GM19452 (cell line): Measurements from ENCODE around the gene AP1B1.
A peak's percentile ranks its signal among the peaks of the same experiment; 100 is the strongest.
"Not testable (repeated sequence)": the region's sequence is repeated elsewhere in the genome, so short reads cannot be mapped to it uniquely, and the experiment has no call there.

ENCODE experiments used
- ATAC-seq: cut with Tn5 transposase; IDR thresholded peaks from one replicate; pipeline ENCODE4 v1.9.1; 2021; ENCODE audit not compliant: unreplicated experiment

AP1B1 gene

DNA sequence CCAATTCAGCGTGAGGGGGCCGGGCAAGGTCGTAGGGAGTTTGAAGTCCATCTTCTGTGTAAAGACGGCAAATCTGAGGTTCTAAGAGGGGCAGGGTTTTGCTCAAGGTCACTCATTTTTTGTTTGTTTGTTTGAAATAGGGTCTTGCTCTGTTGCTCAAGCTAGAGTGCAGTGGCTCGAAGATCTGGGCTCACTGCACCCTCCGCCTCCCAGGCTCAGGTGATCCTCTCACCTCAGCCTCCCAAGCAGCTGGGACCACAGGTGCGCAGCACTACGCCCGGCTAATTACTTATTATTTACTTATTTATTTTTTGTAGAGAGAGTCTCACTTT is 355 bp upstream of the AP1B1 start:
- no peak for ATAC-seq

DNA sequence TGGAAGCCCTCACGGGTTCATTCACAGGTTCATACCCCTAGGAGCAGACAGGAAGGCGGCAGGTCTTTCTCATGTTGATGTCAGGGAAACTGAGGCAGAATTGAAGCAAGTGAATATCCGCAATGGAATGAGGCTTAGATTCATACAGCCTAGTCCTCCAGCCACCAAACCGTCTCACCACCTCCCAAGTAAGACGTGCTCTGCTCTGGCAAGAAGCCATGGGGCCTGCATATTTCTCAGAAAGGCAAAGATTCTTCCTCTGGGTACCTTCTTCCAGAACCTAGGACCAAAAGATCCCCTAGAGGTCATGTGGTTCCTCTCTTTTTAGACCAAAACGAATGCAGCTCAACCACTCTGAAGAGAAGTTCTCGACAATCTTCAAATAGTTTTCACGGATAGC is 1.7 kb downstream of the AP1B1 start:
- ATAC-seq = no peak

DNA sequence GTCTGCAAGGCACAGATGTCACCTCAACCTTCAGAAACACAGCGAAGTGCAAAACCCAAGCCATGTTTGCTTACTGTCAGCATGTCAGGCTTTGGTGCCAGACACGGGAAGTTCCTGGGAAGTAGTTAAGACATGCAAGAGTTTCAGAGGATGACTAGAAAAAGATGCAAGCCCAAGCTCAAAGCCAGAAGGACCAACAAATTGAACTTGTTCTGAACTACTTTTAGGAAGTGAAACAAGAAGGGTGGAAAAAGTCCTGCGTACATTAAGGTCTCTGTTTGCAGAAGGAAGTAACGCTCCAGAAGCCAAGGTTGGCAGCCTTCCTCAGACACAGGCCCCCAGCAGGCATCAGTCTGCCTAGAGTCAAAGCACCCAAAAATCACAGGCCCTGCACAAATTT is 2.6 kb downstream of the AP1B1 start:
- peak; percentile 38 for ATAC-seq

DNA sequence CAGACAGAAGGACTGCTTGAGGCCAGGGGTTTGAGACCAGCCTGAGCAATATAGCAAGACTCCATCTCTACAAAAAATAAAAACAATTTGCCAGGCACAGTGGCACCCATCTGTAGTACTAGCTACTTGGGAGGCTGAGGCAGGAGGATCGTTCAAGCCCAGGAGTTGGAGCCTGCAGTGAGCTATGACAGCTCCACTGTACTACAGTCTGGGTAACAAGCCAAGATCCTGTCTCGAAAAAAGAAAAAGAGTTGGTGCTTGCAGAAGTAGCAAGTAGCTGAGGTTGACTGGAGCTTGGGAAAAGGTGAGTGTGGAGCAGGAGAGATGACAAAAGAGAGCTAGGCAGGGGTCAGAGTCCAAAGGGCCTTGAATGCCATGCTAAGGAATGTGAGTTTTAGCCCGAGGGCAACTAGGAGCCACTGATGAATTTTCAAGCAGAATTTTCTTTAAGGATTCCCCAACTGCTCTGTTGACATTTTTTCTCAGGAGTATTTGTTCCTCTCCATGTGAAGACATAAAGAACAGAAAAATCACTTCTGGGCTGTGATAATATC is 3.1 kb downstream of the AP1B1 start:
- no peak for ATAC-seq

DNA sequence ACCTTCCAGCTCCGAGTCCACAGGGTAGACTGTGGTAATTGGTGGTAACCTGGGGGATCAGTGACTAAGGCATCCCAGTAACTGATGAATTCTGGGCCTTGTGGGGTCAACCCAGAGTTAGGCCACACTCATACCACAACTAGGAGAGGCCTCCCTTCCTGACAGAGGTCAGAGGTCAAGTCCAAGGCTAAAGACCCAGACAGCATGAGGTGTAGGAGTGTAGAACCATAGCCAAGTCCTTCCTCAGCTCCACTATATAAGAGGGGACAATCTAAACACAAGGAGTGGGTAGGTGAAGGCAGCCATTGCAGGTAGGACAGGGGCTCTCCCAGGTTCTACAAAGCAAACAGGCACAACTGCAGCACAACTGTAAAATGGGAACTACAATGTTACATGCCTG is 4.6 kb downstream of the AP1B1 start:
- no peak for ATAC-seq

DNA sequence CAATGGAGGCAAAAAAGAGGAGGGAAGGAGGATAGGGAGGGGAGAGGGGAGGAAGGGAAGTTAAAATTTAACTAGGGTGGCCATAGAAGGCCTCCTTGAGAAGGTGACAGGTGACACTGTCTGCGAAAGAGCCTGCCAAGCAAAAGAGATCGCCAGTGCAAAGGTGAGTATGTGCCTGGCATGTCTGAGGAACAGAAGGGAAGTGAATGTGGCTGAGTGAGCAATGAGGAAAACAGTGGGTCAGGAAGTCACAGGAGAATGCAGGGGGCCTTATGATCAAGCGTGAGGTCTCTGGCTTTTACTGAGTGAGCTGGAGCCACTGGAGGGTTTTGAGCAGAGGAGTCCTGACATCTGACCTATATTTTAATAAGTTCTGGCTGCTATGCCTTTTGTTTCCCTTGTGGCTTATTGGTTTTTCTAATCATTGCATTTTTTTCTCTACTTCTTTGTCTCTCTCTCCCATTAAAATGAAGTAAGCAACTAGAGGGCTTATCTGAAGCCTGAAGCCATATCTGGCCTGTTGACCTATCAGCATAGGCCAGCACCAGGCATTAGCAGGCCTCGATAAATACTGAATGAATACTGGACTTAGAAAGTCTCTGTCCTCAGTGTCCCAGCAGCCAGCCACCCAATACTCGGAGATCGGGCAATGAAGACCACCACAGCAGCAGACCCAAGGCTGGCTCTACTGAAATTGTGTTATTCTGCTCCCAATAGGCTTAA is 5.6 kb downstream of the AP1B1 start:
- no peak for ATAC-seq

DNA sequence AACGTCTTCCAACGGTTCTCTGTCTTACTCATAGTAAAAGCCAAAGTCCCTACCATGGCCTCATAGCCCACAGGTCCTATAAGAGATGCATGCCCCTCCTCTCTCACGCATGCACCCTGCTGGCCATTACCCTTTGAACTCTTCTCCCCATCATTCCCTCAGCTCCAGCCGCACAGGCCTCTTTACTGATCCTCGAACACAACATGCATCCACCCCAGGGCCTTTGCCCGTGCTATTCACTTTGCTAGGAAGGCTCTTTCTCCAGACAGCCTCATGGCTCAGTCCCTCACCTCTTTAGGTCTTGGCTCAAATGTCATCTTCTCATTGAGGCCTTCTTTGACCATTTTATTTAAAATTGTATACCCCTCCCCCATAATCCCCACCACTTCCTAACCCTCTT is 7.5 kb downstream of the AP1B1 start:
- no peak for ATAC-seq

DNA sequence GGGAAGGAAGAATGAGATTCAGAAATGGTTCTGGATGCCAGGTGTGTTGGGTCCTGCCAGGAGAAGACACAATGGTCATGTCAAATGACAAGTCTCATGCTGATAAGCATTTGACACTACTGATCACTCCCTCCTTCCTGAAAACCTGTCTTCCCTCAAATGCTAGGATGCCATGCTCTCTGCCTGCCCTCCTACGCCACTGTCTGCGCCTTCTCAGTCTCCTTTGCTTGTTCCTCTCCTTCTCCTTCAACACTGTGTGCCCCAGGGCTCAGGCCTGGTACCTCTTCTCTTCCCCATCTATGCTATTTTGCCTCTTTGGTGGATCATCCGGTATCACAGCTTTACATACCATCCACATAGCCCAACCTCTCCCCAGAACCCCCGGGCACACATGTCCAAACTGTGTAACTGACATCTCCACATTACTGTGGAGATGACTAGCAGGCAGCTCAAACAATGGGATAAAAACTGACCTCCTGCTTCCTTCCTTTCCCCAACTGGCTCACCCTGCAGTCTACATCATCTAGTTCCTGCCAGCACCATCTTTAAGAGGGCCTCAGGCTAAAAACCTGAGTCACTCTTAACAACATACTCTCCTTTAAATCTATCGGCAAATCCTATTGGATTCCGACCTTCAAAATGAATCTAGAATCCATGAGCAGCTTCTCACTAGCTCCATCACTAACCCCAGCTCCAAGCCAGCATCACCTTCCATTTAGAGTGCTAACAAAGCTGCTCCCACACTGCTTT is 8.2 kb downstream of the AP1B1 start:
- ATAC-seq = no peak

DNA sequence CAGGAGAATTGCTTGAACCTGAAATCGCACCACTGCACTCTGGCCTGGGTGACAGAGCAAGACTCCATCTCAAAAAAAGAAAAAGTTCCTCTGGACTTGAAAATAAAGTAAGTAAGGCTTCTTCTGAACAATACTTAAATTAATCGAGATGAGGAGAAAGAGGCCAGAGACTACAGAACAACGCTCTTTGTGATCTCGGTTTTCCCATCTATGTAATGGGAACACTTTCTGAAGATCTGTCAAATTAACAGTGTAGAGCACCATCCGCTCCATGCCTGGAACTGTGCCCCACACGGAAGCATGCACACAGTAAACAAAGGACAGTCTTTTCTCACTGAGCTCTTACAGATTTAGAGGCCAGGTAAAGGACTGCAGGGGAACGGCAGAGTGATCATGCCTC is 9.1 kb downstream of the AP1B1 start:
- no peak for ATAC-seq

DNA sequence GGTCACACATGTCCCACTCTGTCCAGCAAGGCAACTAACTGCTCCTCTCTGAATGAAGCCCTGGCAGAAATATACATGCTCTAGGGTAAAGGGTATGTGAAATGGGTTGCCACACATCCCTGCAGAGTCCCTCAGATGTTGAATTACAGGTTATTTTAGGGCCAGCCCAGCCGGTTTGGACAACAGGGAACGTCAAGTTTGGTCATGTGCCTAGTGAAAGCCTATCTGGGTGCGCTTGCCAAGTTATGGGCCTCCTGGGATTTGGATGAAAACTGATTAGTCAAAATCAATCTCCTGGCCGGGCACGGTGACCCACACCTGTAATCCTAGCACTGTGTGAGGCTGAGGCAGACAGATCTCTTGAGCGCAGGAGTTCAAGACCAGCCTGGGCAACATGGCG is 10.4 kb downstream of the AP1B1 start:
- ATAC-seq = no peak

DNA sequence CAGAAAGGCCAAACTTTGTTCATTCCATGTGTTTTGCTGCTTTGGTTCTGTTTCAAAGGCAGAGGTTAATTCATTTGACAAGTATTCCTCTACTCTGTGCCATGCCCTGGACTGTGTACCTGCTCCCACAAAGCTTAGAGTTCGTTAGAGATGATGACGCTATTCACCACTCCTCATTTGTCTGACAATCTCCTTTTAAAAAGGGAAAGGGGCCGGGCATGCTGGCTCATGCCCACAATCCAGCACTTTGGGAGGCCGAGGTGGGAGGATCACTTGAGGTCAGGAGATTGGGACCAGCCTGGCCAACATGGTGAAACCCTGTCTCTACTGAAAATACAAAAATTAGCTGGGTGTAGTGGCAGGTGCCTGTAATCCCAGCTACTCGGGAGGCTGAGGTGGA is 11.7 kb downstream of the AP1B1 start:
- not testable (repeated sequence) for ATAC-seq

DNA sequence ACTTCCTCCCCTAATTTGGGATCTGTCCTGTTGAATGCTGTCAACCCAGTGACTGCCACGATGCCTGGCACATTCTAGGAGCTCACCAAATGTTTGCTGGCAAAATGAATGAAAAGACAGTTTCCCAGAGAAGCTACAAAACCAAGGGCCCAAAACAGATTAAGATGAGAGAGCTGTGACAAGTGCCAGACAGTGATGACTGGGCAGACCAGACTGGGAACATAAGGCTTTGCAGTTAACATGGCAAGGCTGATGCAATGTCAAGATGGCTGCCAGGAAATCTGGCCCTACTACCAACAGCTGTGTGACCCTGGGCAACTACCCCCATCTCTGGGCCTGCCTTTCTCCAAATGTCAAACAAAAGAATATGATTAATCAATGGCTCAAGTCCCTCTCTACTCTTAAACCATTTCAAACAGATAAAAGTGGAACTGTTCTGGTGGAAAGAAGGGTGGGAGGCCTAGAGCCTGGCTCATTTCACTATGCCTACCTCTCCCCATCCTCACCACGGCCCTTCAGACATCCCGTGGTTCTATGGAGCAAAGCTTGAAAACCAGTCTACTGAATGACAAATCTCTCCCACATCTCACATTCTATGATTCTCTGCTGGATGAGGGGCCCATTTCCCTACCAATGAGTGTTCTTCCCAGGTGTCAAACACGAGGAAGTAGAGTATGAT is 12.8 kb downstream of the AP1B1 start:
- no peak for ATAC-seq

DNA sequence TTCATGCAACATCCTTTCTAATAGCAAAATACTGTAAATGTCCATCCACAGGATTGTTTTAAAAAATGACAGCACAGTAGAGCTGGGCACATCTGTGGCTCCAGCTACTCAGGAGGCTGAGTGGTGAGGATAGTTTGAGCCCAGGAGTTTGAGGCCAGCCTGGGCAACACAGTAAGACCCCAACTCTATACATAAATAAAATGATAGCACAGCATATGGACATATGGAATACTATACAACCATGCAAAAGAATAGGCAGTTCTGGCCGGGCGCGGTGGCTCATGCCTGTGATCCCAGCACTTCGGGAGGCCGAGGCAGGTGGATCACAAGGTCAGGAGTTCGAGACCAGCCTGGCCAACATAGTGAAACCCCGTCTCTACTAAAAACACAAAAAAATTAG is 13.6 kb downstream of the AP1B1 start:
- not testable (repeated sequence) for ATAC-seq

DNA sequence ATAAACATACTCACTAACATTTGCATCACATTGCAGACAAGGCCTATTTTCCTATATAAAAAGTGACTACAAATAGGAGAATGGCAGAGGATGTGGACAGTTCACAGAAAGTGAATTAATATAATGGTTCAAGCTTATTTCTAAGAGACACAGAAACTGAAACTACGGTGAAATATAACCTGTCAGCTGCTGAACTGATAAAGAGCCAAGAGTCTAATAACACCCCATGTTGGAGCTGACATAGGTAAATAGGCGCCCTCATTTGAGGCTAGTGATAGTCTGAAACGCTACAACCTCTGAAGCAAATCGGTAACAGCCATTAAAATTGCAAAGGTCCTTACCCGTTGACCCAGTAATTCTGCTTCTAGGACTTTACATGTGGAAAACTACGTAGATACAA is 14.0 kb downstream of the AP1B1 start:
- no peak for ATAC-seq

DNA sequence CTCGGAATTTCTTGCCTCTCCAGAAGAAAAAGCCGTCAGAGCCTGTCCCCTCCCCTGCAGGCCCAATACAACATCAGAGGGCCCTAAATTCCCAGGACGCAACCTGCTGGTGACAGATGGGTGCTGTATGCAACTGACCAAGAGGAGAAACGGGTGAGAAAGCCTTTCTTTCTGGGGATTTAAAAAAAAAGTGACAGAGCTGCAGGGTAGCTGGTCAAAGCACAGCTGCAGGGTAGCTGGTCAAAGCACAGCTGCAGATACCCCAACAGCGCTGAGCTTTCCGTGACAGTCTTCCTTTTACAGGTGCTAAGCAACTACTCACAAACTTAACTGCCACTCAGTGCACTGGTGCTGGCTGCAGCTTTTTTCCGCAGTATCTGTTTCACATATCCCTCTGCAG is 17.8 kb downstream of the AP1B1 start:
- no peak for ATAC-seq

DNA sequence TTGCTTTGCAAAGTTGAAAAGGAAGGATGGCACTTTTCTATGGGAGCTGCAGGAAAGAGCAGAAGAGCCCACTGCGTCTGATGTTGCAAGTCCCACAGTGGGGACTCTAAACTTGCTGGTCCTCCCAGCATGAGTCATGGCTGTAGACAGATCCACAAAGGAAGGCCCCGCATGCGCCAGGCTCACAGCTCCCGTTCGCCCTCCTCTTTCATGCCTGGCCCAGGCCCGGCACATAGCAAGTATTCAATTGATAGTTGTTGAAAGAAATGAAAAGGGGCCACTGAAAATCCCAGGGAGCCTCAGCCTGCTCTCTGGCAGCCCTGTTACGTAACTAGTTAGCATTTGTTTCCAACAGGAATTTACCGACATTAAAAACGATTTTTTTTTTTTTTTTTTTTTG is 18.9 kb downstream of the AP1B1 start:
- ATAC-seq = no peak

DNA sequence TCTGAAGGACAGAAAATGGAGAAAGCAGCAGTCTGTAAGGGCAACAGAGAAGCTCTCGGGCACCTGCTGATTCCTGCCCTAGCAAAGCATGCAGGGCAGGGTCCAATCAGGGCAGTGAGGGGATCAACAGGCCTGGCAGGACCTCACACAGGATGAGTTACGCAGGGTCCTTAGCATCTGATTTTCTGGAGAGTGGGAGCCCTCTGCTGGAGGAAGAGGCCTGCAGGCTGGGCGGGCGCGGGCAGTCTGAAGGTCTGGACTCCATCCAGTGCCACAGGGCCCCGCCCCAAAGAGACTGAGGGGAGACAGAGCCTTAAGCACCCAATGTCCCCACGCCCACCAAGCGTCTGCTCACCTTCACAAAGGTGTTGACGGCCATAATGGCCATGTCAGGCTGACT is 28.9 kb downstream of the AP1B1 start:
- ATAC-seq = no peak

DNA sequence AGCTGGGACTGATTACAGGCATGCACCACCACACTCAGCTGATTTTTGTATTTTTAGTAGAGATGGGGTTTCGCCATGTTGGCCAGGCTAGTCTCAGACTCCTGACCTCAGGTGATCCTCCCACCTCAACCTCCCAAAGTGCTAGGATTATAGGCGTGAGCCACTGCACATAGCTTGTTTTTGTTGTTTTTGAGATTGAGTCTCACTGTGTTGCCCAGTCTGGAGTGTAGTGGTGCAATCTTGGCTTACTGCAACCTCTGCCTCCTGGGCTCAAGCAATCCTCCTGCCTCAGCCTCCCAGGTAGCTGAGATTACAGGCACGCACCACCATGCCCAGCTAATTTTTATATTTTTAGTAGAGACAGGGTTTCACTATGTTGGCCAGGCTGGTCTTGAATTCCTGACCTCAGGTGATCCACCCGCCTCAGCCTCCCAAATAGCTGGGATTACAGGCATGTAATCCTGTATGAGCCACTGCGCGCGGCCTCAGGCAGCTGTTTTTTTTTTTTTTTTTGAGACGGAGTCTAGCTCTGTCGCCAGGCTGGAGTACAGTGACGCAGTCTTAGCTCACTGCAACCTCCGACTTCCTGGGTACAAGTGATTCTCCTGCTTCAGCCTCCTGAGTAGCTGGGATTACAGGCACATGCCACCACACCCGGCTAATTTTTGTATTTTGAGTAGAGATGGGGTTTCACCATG is 31.0 kb downstream of the AP1B1 start:
- ATAC-seq = not testable (repeated sequence)

DNA sequence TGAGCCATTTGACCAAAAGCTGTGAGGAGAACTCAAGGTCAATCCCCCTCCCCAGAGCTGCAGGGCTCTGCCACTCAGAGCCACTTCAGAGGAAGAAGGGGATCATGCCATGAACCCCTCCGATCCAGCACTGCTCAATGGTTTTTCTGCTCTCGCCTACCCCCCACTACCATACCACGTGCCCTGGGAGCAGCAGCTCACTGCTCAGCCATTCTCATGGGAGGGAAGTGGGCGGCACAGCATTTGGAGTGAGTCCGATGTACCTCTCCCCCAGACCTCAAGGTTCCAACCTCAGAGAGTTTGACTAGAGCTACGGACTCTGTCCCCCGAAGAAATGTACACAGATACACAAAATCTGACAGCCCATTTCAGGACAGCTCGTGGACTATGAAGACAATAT is 34.5 kb downstream of the AP1B1 start:
- ATAC-seq = no peak

DNA sequence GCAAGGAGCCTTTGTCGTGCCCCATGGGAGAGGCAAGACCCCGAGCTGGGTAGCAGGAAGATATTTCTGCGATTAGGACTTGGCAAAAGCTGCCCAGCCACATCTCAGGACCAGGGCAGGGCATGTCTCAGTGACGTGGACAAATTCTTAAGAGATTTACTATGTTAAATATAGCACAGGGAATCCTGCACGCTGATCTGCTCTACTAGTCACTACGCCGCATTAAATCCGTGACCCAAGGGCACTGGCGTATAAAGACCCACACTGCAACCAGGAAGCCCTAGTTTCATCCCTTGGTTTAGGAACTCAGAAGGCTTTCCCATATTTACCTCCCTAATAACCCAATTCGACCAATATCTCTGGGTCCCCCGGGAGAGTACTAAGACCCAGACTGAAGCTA is 35.1 kb downstream of the AP1B1 start:
- ATAC-seq = no peak

DNA sequence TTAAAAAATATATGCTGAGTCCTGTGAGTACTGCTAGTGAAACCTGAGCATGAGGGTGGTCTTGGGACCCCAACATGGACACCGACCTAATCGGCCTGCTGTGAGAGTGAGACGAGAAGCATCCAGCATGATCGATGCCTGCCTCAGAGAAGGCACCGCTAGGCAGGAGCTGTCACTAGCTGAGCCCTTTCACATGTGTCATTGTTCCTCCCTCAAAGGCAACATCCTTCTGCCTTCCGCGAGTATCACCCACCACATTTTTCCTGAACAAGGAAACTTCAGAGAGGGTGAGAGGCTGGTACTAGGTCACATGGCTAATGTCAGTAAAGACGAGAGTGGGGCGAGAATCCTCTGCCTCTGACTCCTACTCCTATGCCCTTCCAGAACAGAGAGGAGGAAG is 35.6 kb downstream of the AP1B1 start:
- ATAC-seq = no peak
